Myocyte (in vitro differentiated cells): Measurements from ENCODE around the gene STRN. TPM values are rescaled to one million over a fixed set of nuclear protein-coding genes. Genes with fewer than 3 reads are reported as not detected.
"Not testable (repeated sequence)": the region's sequence is repeated elsewhere in the genome, so short reads cannot be mapped to it uniquely, and the experiment has no call there.

Experiments used
- DNase-seq: peaks from one replicate; pipeline ENCODE4 v3.0.0-alpha.2; 2012; ENCODE audit warnings: low read depth
- total RNA-seq: library from RNA; depleted of rRNA; stranded (reverse); fragments of >200 nt; gene quantifications from 2 replicates; pipeline ENCODE4 v1.2.3, GENCODE V29; 2014

The STRN gene
- total RNA-seq, 1 donor from 2014 or later: 25.1 TPM

DNA sequence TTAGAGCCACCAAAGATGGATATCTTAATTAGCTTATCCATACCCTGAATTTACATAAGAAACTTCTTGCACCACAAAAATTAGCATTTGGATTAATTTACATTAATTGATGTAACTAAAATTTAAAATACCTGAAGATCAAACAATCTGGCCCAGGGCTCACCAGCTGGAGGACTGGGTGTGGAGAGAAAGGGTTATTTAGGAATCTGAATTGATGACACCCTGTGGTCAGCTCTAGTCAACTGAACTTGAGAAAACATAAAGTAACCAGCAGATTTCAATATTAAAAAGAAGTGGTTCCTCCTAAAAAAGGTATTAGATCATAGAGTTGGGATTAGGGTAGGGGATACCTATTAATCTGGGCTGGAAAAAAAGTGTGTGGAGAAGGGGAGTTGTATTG is 122.5 kb downstream of the STRN start:
- DNase-seq: peak; percentile 10

DNA sequence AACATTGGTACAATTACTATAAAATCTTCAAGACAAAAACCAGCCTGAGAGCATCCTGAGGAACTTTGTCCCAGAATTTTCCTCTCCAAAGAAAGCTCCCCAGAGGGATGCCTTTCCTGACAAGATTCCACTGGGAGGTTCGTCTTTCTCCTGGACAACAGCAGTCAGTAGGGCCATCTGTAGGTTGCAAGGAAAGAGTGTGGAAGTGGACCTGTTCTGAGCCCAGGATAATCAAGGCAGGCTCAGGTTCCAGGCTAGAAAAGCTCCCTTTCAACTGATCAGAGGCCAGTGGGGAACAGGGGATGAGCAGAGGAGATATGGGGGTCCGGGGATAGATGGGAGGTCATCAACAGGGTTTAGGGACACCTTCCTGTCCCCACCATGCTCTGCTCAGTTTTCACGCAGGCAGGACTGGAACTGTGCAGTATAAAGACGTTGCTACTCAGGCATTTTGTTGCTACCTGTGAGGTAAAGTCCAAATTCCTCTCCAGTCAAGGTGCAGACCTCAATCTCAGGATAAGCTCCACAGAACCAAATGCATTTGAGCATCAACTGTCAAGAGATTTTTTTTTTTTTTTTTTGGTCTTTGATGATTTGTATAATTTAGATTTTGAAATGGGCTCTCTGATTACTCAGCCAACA is 126.2 kb downstream of the STRN start:
- DNase-seq: no peak

DNA sequence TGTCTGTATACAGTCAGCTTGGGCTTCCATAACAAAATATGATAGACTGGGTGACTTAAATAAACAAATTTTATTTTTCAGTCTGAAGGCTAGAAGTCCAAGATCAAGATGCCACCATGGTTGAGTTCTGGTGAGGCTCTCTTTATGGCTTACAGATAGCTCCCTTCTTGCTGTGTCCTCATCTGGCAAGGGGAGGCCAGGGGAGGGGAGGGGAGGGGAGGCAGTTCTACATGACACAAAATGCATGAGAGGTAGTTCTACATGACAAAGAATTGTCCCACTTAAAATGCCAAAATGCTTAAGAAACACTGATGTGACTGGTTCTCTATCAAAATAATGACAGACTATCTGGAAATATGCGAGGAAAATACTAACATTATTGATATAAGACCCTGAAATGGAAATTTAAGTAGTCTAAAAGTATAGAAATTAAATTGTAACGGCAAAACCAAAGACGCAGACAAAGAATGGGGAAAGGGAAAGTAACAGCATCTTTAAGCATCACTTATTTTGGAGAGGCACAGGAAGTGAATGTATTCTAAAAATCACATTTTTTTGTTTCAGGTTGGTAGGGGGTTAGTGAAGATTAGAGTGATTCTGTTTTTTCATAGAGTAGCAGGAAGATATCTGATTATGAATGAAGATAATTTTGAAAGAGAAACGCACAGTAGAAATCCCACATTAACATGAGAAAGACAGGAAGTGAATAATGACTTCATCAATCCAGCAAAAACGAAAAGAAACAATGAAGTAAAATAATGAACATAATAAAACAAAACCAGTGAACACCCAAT is 131.4 kb downstream of the STRN start:
- no peak for DNase-seq

DNA sequence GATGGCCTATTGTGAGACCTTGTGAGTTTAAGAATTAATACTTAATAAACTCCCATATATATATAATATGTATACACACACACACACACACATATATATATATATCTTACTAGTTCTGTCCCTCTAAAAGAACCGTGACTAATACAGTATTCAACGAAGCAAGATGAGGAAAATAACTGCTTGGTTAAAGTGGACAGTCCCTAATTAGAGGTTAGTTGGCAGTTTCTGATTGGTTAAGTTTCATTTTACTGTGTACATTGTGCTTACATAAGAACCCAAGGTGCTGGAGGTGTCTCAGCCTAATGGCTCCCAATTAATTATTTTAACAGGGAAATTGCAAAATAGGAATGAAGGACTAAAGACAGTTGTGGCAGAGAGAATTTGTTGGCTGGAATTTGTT is 132.1 kb downstream of the STRN start:
- no peak for DNase-seq

DNA sequence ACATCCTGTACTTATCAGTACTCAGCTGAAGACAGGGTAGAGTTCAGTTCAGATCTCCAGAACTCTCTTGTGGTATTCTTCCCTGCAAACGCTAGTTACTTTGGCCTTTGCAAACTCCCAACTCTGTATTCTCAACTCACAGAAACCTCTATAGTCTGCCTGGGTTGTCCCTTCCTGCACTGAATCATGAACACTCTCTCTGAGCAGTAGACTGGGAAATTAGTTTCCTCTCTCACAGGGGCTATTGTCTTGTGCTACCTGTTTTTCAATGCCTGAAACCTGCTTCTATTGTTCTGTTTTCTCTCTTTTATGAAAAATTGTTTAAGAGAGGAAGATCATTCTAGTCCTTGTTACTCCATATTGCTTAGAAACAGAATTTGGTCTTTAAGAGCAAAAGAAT is 135.2 kb downstream of the STRN start:
- no peak for DNase-seq

DNA sequence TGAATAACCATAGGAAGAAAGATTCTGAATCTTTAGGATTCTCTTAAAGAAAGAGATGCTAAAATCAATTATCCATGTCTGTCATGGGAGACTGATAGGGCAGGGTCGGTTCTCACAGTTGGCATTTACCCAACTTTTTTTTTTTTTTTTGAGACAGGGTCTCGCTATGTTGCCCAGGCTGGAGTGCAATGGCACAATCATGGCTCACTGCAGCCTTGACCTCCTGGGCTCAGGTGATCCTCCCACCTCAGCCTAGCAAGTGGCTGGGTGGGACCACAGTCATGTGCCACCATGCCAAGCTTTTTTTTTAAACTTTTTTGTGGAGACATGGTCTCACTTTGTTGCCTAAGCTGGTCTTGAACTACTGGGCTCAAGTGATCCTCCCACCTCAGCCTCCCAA is 141.7 kb downstream of the STRN start:
- not testable (repeated sequence) for DNase-seq

DNA sequence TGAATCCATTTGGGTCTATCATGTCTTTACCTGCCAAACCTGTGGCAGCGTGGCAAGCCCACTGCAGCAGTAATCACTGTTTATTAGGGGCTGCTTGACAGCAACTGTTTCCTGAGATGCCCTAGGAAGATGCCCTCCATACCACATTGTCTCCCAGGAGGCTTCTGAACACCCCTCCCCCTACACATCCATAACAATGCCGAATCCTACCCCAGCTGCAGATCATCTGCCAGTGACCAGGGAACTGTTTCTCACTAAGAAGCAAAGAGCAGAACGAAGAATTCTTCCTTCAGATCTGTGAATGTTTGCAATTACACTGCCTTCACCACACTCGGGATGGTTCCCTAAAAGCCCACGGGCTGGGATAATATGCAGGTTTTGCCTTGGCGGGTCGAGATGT is 142.1 kb downstream of the STRN start:
- no peak for DNase-seq

DNA sequence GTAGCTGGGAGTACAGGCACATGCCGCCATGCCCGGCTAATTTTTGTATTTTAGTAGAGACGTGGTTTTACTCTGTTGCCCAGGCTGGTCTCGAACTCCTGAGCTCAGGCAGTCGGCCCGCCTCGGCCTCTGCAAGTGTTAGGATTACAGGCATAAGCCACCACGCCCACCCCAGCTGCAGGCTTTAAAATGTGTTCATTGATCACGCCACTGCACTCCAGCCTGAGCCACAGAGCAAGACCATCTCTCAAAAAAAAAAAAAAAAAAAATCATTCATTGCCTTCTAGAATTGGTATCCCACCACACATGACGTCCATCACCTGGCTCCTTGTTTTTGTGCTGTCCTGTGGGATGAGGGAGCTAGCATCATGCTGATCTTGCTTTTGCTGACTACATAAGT is 142.5 kb downstream of the STRN start:
- DNase-seq: no peak

DNA sequence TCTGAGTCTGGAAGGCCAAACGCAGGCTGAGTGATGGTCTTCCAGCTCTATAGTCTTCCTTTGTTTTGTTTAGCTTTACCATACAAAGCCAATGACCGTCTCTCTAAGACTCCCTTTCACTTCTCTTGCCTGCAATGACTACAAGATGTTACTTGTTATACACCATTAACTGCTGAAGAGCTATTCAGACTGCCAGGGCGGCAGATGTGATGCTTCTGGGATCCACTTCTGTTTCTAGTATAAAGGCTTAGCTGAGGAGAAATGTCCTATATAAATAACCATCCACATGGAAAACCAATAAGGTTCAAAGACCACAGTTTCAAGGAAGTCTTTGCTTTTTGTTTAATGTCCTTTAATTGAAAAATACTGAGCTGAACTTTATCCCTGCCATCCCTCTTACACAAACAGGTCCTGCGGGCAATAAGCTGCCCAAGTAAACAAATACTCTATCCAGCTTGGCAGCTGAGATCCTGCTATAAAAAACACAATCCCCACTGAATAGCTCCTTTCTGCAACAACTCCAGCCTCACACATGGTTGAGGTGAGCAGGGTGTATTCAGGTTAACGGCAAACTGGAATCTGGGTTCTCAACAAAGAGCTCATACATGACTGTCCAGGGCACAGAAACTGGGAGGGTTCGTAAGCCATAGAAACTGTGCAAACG is 145.3 kb downstream of the STRN start:
- DNase-seq: no peak

DNA sequence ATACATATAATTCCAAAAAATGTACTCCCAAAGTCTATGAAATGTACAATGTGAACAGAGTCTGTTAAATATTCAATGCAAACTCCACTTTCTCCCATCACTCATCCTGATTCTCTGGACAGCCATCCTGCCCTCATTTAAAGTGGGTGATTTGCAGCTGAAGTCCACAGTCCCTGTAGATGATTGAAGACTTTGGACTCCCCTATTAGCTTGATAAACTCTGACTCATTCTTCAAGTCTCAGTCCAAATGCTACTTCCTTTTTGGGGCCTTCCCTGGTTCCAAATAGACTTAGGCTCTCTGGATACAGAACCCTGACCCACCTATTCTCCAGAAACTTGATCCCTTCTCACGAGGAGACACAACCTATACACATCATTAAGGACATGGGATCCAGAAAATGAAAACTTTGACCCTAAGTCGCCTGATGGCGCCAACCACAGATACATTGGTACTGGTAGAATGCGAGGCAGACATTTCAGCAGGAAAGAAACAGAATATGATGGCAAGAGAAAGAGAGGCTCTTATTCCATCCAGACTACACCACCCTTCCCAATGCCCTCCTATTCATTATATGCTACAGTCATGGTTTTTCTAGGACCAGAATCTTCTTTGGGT is 147.1 kb downstream of the STRN start:
- no peak for DNase-seq

DNA sequence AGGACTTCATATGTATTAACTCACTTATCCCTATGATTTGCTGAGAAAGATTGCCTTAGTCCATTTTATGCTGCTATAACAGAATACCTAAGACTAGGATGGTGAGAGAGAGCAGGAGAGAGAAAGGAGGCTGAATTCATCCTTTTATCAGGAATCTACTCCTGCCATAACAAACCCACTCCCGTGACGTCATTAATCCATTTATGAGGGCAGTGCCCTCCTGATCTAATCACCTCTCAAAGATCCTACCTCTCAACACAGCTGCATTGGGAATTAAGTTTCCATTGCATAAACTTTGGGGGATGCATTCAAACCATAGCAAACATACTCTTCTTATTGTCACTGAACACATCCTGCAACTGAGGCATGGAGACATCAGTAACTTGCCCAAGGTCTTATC is 147.8 kb downstream of the STRN start:
- no peak for DNase-seq

DNA sequence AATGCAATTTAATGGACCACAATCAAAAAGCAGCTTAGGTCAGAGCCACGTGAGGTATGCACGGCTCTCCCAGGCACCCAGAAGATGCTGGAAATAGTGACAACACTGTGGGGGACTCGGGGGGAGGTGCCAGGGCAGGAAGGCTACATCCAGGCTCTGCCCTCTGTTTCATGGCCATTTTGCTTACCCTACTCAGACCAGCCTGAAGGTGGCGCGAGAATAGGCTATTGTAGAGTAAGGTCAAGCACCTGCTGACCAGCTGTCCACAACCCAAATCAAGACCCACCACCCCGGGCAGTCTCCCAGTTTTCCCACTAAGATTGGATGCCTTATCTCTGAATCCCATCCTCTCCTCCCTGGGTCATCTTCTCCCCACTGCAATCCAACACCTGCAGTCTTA is 154.1 kb downstream of the STRN start:
- peak; percentile 32 for DNase-seq

DNA sequence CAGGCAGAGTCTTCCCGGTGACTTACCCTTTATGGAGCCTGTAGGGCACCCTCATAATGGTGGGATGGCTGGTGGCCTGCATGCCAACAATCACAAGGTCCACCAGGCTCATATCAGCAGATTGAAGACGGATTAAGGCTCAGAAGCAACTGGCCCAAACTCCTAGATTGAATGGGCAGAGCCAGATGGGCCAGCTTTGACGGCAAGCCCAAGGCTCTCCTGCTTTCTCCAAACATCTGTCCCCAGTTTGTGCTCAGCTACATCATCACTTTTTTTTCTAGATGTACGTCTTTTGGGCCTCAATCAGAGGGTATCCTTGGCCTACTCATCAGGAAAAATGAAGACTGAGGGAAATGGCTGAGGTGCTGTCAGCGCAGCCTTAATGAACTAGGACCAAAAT is 155.3 kb downstream of the STRN start:
- no peak for DNase-seq

DNA sequence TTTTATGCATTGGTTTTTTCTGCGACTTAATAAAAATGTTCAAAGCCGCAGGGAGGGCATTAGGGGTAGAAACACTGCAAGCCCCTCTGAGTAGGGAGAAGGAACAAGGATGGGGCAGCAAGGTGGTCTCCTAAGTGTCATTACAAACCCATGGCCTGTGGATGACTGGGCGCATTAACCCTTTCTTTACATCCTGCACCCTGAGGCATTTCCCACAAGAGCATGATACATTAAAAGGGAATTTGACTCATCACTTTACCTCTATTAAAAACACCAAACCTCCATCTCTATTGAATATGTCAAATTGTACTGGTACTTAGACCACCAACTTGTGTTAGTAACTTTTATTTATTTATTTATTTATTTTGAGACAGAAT is 157.3 kb downstream of the STRN start:
- DNase-seq: no peak

DNA sequence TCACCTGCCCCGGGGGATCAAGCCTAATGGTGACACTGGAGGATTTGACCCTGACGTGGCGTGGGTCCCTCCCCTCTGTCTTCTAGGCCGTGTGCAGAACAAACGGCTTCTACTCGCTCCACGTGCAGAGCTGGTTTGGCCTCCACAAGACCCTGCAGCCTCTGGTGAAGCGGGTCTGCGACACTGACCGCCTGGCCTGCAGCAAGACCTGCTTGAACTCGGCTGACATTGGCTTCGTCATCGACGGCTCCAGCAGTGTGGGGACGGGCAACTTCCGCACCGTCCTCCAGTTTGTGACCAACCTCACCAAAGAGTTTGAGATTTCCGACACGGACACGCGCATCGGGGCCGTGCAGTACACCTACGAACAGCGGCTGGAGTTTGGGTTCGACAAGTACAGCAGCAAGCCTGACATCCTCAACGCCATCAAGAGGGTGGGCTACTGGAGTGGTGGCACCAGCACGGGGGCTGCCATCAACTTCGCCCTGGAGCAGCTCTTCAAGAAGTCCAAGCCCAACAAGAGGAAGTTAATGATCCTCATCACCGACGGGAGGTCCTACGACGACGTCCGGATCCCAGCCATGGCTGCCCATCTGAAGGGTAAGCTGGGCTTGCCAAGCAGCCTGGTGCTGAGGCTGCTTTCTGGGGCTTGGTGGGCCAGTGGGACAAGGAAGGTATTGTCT is 157.8 kb downstream of the STRN start:
- no peak for DNase-seq

DNA sequence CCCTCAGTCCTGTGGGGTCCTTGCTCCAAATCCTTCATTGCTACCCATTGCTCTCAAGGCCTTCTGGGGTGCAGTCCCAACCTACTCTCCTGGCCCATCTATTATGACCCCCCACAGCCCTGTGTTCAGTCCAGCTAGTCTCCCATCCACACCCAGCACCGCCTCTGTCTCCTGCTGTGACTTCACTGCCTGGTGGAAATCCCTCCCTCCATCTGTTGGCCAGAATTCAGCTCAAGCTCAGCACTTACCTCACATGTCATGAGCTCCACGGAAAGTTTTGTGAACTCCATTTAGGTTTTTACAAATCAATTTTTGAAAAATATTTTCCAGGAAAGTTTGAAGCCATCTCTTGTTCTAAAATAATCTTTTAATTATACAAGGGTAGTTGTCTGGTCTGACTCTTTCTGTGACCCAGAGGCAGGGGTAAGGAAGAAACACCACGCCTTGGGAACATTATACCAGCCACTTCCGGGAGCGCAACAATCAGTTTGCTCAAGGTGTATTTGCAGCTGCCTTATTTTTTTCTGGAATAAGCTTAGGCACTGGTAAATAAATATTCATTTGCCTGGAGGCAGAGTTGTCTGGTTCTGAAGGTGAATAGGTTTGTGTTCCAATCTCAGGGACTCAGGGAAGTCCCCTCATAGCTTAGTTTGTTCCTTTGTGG is 159.0 kb downstream of the STRN start:
- no peak for DNase-seq

DNA sequence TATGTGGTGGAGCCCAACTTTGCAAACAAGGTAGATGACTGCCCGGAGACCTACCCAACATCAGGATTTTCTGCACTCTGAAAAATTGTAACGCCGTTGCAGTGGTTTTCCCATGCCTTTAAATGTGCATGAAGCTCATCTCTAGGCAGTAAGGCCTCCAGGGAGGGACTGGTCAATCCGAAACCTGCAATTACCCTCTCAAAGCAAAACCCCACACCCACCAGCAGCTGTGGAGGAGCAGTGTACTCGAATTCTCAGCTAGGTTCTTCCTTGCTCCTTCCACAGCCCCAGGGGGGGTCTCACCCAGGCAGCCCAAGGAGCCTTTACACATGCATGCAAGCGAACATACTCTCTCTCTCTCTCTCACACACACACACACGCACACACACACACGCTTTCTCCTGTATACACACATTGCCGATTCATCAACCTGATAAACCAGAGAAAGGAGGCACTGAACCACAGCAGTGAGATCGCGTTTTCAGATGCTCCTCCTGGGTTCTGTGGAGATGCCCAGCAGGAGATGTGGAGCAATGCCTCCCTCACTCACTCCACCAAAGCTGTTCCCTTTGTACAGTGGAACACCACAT is 160.6 kb downstream of the STRN start:
- DNase-seq: no peak

DNA sequence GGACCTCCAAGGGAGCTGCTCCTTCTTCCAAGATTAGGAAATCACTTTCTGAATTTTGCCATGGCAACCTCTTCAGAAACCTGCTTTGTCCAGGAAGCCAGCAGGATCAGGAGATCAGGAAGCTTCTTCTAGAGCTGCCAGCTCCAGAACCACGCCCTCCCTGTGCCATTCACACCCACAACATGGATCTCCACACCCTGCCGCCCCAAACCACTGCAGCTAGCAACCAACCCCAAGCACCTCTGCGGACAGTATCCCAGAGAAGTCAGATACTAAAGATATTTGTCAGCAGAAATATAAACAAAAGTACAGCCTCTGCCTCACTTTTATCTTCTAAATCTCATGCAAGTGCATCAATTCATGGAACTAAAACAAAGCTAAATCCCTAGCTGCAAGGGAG is 163.4 kb downstream of the STRN start:
- no peak for DNase-seq

DNA sequence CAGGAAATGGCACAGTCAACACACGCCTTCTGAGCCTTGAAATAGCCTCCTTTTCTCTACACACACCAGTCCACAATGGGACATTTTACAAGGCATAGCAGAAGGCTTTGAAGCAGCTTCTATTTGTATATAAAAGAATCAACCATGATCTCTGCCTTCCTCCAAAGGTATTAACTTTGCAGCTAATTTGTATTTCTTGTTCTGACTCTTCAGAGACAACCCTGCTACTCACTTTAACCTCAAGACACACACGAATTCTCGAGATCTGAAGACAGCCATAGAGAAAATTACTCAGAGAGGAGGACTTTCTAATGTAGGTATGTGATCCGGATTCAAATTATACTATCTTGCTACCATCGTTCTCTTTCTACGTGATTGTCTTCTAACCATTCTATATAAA is 165.2 kb downstream of the STRN start:
- no peak for DNase-seq

DNA sequence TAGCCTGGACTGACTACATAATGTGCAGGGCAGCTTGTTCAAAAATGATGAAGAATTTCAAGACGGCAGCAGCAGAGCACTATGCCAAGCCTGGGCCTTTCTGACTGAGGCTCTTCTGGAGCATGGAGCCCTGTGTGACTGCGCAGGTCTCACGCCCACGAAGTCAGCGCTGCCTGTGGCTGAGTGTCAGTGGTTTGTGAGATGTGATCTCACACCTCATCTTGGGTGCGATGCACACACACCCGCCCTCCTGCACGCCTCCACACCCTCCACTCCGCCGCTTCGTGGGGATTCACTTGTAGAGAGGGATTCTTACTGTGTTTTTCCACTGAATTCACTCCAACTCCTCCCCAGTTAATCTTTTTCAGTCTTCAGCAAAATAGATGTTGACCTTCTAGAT is 166.0 kb downstream of the STRN start:
- DNase-seq: no peak

DNA sequence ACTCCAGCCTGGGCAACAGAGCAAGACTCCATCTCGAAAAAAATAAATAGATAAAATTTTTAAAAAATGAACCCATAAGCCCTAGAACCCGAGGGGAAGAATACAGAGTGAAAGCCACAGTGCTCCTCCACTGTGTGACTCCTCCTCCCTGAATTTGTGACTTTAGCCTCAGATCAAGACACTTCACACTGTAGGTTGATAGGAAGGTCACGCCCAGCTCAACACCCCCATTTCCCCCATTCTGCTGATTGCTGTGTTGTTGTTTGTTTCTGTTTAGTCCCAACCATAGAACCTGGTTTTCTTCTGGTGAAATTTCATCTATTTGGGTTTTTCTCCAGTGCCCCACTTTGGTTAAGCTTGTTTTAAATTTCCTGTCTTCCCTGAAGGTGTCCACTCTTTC is 167.6 kb downstream of the STRN start:
- DNase-seq: no peak
